Effector CD4-positive, alpha-beta T cell (primary cell): ENCODE measurements around the gene FHIT.

Experiments
- DNase-seq: peaks from one replicate; pipeline ENCODE4 v3.0.0-alpha.2; 2020

The FHIT gene

DNA sequence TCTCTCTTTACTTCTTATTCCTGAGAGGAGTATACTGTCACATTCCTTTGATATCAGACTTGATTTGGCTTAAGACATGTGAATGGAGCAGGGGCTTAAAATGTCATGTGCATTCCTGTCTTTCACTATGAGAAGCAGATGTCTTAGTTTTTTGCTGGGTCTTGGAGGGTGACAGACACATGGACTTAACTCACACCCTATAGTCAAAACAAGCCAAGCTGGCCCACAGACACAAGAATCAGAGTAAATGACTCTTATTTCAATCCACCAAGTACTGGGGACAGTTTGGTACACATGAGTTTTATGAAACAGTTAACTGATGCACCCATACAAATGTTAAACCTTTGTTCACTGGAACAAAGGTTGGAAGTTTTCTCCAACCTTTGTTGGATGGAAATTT lies 1177.3 kb downstream of the FHIT start:
- no peak for DNase-seq

DNA sequence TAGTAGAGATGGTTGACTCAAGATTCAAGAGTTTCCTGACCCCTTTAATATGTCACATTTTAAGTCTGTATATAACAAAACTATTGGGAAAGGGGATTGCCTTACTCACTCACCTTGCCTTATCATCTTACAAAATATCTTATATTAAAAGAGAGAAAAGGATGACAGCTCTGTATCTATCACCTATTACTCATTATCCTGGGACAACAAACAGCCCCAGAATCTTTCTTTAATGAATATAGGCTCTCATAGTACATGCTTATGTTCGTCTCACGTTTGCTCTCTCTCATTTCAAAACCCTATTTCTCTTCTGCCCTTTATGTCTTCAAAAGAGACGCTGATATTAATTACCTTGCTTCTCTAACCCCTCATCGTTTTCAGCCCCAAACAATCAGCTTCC lies 1178.0 kb downstream of the FHIT start:
- no peak for DNase-seq

GRCh38 chr3:60070366-60070765 lies 1180.9 kb downstream of the FHIT start:
- no peak for DNase-seq

DNA sequence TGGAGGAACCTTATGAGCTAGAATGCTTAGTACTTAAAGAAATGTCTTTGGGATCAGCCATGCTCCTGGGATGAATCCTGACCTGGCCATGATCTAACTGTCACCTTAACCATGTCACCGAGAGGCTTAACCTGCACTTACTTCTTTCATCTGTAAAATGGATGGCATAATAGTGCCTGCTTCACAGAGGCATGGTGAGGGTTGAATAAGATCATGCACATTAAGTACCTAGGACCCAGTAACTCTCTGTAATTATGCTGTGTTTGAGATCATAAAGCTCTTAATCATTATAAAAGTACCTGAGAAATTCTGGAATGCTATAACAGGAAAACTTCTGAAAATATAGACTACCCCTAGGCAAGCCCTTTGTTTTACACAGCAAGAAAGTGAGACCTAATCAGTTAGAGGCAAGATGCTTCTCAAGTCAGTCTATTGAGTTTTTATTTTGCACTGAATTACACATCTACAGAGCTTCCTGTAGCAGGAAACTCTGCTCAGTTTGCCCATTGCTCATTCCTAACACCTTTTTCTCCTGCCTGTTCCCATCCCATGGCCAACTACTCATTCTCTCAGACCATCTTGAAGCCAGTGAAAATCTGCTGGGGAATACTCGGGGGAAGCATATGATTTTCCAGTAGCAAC lies 1185.9 kb downstream of the FHIT start:
- DNase-seq: no peak

DNA sequence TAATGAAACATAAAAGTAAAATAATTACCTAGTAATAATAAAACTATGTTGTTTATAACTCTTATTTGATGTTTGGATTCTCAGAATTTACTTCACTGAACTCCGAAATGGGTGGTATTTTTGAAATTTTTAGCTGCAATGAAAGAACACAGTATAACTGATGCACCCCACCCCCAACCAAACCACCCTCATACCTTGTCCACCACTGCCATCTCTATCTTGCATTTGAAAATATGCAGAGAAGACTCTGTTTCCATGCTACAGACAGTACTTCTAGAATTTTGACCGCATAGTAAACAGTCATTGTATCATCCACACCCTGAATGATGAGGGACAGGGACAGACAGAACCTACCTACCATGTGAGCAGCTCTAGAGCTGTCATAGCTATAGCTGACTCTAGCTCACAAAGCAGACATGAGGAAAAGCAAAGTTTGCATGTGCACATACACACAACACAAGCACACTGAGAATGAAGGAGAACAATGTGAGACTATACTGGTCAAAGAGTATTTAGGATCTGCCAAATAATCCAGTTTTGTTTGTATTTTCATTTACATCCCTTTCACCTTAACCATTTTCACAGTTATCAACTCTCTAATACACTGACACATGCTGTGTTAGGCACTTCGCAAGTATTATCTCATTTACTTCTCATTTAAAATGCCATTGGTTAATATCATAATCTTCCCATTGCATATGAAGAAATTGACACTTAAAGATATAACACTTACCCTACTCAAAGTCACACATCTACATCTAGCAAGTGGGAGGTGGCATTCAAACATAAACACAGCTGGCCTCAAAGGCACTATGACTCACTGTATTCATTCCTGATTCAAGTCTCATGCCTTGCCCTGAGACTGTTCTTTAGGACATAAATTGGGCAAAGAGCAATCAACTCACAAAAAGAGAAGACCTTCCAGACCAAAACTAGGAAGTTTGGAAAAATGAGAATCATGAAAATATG lies 1186.8 kb downstream of the FHIT start:
- DNase-seq: no peak

DNA sequence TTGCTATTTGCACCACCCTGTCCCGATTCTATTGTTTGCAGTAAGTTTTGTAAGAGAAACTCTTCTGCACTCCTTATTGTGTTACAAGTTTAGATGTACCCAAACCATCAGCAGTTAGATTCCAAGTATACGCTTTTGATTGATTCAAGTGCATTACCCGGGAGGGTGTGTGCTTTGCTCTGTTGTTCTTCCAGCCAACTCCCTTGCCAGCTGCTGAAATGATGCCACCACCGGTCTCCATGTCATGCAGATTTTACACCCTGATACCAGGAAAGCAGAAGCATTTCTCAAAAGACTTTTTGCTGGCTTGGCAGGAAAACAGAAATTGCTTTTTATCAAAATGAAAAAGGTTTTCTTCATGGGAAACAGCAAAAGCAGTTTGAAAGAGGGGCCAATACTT lies 1194.8 kb downstream of the FHIT start:
- DNase-seq: no peak

GRCh38 chr3:60055765-60056164 lies 1195.5 kb downstream of the FHIT start:
- DNase-seq: no peak

GRCh38 chr3:60053526-60054265 lies 1197.6 kb downstream of the FHIT start:
- DNase-seq: no peak

GRCh38 chr3:60048447-60048848 lies 1202.8 kb downstream of the FHIT start:
- no peak for DNase-seq

DNA sequence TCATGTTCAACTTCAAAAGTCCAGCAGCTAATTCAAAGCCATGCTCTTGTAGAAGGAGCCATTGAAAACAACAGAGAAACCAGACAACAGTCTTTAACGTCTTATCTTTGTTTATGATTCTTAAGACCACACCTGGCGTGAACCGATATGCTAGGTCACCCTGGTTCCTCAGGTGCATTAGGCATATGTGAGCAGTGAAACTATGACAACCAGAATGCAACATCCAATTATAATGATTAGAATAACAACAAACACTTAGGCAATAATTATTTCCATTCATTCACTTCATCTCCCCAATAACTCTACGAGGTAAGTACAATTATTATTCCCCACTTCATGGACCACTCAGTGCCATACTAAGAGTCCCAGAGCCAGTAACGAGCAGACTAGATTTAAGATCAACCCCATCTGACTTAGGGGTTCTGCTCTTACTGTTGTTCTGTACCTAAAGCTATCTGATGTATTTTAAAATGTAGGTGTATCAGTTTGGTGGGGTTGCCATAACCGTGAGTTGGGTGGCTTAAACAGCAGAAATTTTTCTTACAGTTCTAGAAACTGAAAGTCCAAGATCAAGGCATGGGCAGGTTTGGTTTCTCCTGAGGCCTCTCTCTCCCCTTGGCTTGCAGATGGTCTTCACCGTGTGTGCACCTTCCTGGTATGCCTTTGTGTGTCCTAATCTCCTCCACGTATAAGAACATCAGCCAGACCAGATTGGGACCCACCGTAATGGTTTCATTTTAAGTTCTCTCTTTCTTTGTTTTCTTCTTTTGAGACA lies 1203.6 kb downstream of the FHIT start:
- DNase-seq: no peak

DNA sequence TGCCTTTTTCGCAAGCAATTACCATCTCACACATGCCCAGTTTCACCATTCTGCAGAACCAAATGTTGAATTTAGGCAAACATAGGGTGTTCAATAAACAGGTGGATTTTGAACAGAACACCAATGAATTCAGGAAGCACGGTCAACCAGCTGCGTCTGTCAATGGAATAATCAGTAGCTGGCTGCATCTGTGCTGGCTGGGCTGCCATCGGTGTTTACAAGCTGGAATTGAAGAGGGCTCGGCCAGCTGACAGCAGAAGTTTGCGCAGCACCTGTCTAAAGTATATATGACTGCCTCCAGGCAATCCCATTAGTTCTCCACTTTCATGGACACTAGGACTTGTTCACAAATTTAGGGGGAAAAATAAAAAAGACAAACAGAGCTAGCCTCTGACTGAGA lies 1205.0 kb downstream of the FHIT start:
- DNase-seq: no peak

GRCh38 chr3:60045686-60046085 lies 1205.6 kb downstream of the FHIT start:
- no peak for DNase-seq

GRCh38 chr3:60036803-60037202 lies 1214.4 kb downstream of the FHIT start:
- no peak for DNase-seq

- DNase-seq: no peak
Measured at GRCh38 chr3:60033901-60034453, 1217.3 kb downstream of the FHIT start.

- no peak for DNase-seq
Measured at GRCh38 chr3:60030982-60031381, 1220.3 kb downstream of the FHIT start.

- DNase-seq: no peak
Measured at GRCh38 chr3:60028233-60028632, 1223.0 kb downstream of the FHIT start.

DNA sequence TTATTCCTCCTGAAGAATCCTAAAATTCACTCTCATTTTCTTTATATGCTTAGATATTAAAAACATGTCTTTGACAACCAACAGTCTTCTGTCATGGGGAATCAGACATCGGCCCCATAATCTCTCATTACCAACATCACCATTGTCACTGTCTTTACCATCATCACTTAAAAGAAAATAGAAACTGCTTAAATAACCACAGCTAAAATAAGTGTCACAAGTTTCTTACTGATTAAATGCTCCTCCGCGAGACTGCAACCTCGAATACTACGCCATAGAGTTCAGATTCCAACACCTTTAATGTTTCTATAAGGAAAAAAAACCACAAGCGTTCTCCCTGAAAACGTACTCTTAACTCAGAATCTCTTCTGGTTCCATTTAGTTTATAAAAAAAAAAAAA lies 1223.9 kb downstream of the FHIT start:
- DNase-seq: no peak

DNA sequence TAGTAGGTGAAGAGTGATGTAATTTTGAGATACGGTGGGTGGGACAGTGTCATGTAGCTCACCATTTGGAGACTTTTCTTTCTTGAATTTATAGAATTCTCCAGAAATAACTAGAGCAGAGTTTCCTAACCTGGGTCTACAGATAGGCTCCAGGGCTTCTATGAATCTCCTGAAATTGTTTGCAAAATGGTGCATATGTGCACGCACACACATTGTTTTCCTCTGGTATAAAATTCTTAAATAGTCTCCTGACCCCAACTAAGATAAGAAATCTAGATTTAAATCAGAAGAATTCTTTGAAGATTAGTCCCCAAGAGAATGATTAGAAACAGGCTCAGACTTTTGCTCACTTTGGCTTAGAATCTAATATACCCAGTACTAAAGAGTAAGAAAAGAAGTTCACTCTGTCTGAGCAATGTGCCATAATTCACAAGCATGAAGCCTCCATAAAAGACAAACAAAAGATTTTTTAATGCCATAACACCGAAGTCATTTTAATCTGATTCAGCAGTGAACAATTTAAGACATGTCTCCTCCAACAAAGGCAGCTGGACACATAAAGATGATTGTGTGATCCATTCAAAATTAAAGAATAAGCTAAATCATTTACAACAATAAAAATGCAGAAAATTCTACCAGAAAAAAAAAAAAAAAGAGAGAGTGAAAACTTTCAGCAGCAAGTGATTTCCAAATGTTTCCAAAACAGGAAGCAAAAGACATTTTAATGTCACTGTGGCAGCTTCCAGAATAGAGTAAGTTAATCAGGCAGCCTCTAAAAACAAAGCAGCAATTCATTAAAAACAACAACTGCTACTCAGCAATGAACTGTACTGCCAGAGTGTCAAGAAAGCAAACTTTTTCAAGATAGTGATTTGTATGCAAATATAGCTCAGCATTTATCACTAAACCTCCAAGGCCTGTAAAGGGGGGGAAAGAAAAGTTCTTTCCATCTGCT lies 1225.9 kb downstream of the FHIT start:
- no peak for DNase-seq

GRCh38 chr3:60024400-60024799 lies 1226.9 kb downstream of the FHIT start:
- no peak for DNase-seq

DNA sequence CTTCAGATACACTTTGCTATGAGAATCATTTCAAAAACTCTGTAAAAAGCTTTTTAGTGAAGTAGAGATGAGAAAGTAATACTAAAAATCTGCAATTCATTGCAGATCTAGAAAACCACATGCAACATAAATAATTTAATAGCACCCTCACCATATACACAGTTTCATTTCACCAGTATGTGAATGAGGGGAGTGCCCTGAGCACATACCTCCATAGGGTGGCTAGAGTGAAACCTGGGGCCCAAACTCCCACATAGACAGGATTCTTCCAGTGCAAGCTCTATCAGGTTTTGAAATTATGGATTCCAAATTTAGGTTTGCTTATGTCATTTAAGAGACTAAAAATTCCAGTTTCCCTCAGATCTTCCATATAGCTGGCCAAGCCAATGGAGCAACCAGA lies 1228.1 kb downstream of the FHIT start:
- DNase-seq: no peak

- DNase-seq: peak; percentile 4
Measured at GRCh38 chr3:60017631-60018030, 1233.6 kb downstream of the FHIT start.
